ENCODE measurements around the gene GH2.

GRCh38 chr17:63835167-63835720 is 46.5 kb downstream of the GH2 start:
- no peak for TF ChIP-seq FOXM1 (IDR thresholded peaks at IDR 0.05; ENCODE audit: borderline replicate concordance)
- TF ChIP-seq FOXA1 (IDR thresholded peaks at IDR 0.05): no peak
- no peak for TF ChIP-seq HDGF (IDR thresholded peaks at IDR 0.05; ENCODE audit: borderline replicate concordance)
- no peak for TF ChIP-seq ELF4 (IDR thresholded peaks at IDR 0.05)
- no peak for TF ChIP-seq FOXK2 (IDR thresholded peaks at IDR 0.05)
- no peak for TF ChIP-seq SUZ12 (IDR thresholded peaks at IDR 0.05)
- no peak for TF ChIP-seq BHLHE40 (IDR thresholded peaks at IDR 0.05; ENCODE audit: borderline replicate concordance)
- TF ChIP-seq SP1 (IDR thresholded peaks at IDR 0.05): no peak
- TF ChIP-seq L3MBTL2 (conservative IDR thresholded peaks at IDR 0.05): no peak
- TF ChIP-seq PKNOX1 (IDR thresholded peaks at IDR 0.05): no peak
- no peak for TF ChIP-seq NFRKB (IDR thresholded peaks at IDR 0.05)
